Nucleus accumbens (tissue), 56 donors: ENCODE measurements around the gene MRNIP.

ENCODE experiments used
- DNase-seq, 56 donors: peaks; one replicate each; lab custom pipeline; 2025; lab: John Stamatoyannopoulos, UW

MRNIP gene

DNA sequence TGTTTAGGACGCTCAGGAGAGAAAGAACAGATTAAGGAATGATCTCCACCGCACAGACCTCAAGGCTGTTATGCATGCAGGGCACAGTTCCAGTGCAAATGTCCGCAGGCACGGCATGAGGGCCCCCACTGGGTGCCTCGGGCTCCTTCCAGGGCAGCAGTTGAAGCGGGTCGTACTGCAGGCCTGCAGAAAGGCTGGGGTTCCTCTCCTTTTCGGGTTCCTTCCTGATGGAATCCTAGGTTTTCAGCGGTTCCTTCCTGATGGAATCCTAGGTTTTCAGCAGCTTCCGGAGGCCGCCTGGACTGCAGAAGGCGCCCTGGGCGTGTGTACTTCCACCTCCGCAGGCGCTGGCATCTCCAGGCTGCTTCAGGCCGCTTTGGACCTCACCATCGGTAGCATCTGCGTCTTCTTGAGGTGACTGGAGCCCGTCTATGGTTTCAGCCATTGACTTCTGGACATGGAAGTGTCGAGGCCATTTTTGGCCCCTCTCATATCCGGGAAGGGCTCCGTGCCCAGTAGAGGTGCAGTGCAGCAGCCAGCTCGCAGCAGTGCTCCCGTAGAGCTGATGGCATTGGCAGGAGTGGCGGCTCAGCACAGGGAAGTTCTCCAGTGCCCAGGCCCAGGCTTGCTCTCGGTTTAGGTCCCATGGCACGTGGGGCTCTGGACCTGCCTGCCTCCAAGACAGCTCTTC is 46.3 kb downstream of the MRNIP start:
- no peak for DNase-seq

DNA sequence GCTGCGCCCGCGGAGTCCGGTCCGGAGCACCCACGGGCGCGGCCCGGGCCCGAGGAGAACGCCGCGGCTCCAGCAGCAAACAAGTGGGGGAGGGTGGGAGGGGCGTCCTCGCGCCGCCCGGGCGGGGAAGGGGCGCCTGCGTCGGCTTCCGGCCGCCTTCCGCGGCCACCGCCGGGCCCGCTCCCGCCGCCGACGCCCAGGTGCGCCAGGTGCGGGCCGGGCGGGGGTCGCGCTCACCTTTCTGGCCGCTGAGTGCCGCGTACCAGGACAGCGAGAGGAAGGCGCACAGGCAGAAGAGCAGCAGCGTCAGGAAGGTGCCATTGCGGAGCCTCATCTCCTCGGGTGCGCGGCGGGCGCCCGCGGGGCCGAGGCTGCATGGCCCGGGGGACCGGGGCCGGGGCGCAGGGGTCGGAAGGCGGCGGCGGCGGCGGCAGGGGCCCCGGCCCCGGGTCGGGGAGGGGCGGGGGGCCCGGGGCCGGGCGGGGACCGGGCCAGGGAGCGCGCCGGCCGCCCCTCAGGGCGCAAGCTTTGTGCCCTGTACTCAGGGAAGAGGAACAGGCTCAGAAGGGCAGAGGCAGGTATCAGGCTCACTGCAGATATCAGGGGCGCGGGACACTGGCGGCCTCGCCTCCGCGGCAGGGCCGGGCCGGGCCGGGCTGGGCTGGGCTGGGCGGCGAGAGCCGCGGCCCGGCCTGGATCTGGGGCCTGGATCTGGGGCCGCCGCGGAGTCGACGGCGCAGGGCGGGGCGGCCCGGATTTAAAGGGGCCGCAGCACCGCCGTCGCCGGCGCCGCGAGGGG is 52.2 kb downstream of the MRNIP start, which contains the start of gene MGAT4B:
Gene MGAT4B (minus strand): TSS at position 617 of the 799 bp plus-strand sequence. CDS start 283 bp downstream, at position 334.
- DNase-seq: peak in 45 of 56 donors; percentile 17 to 79 (median 56)

DNA sequence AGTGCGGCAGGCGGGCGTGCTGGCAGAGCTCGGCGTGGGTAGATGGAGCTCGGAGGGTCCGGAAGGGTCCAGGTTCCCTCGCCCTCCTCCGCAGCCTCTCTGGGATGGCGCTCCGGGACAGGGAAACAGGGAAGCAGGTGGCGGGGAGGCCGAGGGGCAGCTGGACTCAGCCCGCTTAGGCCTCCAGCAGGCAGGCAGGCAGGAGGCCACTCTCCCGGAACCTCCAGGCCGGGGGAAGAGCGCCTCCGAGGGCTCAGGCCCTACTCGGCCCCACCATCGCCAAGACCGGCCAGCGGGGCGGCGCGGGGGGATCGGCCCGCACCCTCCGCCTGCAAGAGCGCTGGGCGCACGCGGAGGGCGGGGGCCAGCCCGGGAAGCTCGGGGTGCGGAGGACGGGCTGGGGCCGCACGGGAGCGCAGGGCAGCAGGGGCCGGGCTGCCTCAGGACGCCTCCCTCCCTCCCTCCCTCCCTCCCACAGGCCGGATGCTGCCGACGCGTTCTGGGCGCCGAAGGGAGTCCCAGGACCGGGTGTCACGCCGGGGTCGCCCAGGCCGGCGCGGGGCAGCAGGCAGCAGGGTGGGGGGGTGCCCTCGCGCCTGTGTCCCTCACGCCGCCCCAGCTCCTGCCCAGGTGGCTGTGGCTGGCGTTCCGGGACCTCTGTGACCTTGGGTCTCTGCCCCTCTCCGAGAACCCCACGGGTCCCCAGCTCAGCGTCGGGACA is 52.9 kb downstream of the MRNIP start:
- peak in 13 of 56 donors; percentile 25 to 58 (median 40) for DNase-seq

DNA sequence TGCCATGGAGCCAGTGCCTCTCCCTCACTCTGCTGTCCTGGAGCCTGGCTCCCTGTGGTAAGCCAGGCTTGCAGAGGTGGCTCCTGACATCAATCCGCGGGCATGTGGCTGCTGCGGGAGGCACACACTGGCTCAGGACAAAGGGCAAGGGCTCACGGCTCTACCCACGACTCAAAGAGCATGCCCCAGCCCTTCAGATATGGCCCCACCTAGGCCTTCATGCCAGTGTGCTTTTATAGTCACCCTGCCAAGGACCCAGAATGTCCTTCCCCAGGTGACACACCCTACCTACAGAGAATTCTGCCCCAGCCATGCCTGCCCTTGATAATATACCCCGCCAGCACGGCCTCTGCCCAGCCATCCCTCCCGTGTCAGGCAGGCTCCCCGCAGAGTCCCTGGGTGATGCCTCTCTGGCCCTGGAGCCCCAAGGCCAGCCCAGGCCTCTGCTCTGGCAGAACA is 53.5 kb downstream of the MRNIP start:
- DNase-seq: no peak

DNA sequence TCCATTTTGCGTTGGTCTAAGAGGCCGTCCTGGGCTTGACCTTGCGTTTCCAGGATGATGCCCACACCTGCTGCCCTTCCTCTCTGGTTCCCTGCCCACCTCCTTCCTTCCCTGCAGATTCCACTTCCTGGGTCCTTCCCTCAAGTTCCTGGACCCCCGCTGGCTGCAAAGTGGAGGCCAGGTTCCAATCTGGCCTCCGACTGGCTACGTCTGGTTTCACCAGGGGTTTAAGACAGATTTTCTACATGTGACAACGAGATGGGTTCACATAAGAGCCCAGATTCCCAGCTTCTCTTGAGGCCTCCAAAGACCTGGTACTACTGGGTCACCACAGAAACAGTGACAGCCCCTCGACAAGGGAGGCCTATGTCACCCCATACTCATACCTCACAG is 54.1 kb downstream of the MRNIP start:
- no peak for DNase-seq

DNA sequence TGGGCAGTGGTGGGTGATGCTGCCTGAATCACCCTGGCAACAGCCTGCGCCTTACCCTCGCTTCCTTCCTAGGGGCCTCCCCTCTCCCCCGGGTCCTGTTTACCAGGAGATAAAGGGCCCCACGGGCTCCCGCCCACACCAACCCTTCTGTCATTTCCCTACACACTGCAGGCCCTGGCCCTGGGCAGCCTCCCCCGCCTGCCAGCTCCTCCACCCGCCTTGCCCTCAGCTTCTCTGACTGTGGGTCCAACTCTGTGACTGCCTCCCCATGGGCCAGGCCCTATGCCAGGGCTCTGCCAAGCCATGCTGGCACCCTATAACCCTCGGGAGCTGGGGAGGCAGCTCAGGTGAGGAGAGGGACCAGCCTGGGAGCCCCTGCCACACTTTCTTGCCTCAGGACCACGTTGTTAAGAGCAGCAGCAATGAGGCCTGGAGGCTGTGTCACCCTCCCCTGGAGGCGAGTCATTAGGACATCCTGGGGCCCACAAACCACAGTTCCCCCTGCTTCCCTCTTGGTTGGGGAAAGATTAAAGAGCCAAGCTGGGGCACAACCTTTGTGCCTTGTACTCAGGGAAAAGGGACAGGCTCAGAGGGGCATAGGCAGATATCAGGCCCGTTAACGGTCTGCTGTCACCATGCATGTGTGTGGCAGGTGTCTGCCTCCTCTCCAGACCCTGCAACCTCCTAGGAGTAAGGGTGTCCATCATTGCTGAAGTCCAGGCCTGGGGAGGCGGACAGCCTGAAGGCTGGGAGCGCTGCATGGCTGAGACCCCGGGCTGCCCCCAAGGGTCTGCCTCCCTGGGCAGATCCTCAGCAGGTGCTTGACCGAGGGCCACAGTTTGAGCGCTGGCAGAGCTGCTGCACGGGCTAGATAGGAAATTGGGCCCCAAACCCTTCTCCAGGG is 54.7 kb downstream of the MRNIP start:
- no peak for DNase-seq

DNA sequence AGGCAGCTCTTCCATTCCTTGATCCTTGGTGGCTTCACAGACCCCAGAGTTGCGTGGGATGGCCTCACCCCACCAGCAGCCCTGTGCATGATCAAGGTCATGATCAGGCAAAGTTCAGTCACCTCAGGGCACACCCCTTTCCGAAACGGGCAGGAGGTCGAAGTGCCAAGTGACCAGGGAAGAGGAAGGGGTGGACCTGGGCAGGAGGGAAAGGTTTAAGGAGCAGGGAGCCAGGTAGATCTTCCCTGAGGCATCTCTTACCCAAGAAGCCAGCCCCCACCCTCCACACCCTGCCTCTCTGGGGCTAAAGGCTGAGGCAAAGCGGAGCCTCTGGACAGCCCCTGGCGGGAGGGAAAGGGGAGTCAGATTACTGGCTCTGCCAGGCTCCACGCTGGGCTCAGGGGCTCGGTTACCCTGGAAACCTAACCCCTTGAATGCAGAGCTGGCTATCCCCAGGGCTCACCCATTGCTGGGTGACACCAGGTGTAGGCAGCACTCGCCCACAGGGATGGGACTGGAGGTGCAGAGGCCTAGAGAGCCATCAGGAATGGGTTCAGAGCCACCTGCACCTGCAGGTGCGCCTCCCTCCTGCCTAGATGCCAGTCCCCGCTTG is 55.6 kb downstream of the MRNIP start:
- no peak for DNase-seq

DNA sequence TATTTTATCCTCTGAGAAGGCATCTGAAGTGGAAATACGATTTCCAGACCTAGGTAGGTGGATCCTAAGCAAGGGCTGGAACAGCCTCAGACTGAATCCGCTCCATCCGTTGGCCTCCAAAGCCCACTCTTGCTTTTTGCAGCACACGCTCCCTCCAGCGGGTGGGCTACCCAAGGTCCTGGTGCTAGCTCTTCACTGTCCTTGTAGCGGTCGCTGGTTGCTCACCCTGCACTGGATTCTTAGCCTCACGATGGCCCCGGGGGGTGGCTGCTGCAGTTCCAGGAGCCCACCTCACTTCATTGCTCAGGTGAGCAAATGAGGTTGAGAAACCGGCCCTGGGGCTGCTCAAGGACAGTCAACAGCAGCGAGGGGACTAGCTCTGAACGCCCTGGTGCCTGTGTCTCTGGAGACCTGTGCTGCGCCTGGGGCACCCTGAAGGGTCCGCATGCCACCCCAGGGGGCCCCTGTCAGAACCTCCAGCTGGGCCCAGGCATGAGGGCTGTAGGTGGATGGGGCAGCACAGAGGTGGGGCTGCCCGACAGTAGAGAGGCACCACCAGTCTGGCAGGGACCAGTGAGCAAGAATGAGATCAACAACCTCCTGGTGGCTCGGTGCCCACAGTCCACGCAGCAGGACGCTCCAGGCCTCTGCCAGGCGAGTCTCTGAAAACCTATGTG is 56.3 kb downstream of the MRNIP start:
- no peak for DNase-seq

DNA sequence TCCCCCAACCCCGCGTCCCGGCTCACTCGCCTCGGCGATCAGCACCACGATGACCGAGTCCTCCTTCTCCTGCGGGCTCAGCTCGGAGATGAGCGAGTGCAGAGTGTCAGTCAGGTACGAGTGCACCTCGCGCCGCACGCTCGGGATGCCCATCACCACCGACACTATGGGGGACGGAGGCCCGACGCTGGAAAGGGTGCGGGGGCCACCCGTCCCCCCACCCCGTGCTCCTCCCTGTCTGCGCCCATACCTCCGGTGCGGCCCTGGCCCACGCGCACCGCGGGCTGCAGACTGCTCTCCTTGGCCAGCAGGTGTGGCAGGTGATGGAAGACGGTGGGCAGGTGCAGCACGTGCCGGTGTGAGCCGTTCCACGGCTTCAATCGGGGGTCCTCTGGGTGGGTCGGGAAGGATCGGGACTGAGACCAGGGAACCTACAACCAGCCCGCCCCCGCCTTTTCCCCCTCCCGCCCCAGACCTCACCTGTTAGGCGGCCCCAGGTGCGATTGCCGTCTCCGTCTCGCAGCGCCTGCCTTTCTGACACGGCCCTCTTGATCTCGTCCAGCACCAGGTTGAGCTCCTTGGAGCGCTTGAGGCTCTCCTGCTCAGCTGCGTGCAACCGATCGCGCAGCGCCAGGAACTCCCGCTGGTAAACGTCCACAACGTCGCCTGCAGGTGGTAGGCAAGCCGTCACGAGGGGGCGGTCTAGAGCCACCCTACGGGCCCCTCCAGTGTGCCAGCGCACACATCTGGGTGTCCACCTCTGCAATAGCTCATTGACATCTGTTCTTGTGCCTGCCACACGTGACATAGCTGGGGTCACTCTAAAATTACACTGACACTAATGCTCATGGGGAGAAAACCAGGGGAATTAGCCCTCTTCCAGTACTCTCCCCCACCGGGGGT is 57.1 kb downstream of the MRNIP start:
- peak in 18 of 56 donors; percentile 19 to 69 (median 30) for DNase-seq

DNA sequence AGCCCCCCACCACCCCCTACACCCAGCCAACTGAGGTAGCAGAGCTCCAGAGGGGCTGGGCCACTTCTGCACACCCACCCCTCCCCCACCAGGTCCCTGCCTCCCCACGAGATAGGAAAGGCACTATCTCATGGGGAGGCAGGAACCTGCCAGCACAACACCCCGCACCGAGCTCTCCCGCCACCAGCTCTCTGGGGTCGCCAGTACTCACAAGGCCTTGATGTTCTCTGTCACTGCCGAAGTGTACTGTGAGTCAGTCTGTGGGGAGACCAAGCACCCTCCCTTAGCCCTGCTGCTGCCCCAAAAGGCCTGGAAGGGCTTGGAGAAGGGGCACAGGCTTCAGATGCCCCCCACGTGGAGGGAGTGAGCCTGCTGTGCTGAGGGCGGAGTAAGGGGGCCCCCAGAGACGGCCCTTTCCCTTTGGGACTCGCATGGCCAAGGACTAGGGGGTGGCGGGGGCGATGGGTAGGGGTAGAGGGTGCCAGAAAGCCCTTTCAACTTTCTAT is 57.9 kb downstream of the MRNIP start:
- DNase-seq: no peak

DNA sequence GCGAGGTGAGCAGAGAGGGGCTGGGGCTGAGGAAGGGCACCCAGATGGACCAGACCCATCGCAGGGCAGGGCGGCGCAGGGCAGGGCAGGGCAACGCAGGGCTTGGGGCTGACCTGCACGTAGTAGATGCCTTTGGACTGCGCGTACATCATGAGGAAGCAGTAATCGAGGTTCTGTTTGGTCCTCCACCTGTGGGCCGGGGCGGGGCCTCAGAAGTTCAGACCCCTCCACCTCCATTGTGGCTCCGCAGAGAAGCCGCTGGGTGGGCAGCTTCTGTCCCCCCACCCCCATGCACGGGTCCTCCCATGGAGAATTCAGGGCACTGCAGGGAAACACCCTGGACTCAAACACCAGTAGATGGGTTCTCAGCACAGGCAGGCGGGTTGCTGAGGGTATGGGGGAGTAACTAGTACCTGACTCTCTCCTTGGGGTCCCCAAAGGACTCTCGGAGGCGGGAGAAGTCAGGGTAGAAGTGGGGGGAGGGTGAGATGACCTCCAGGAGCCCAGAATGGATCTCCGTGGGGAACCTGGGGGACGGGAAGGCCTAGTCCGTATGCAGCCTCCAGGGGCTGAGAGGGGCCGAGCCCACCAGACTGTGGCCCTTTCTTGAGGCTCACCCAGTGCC is 58.4 kb downstream of the MRNIP start:
- no peak for DNase-seq

DNA sequence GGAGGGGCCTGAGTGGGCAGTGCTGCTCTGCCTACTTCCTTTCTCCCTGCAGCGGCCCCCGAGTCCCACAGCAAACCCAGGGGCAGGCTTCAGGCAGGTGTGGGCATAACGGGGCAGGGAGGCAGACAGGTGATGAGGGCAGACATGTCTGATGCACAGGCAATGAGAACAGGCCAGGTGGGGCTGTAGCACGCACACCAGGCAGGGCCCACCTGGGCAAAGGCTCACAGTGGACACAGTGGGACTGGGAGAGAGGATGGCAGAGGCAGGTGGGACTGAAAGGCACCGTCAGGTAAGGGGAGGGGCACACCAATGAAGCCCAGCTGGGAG is 59.0 kb downstream of the MRNIP start:
- no peak for DNase-seq

DNA sequence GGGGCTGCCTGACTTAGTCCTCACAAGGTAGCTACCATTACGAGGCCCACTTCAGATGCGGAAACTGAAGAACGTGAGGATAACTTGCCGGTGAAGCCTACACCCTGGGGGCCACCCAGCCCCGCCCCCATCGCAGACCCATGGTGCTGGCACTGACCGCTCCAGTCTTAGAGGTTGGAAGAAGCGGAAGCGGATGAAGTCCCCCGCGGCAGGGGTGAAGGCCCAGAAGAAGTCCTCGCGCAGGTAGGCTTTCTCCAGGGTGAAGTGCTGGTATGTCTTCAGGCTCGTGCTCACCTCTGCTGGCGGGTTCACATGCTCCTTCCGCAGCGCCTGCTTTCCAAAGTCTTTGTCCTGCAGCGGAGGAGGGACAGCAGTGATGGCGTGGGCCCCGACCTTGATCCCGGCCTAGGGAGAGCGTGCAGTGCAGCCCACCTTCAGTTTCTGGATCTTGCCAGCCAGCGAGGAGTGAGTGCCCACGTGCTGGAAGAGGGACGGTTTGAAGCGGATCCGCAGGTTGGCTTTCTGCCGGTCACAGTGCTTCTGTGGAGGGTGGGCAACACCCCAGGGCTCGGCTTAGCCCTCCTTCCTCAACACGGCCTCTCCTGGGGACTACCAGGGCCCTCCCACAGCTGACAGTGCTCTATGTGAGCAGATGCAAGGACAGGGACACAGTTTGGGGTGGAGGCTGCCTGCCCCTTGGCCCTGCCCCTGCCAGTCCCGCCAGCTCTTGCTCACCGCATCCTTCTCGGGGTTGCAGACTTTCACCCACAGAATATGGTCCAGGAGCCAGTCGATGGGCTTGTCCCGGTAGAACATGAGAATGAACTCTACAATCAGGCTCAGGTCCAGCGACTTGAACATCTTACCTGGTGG is 59.6 kb downstream of the MRNIP start:
- DNase-seq: no peak

DNA sequence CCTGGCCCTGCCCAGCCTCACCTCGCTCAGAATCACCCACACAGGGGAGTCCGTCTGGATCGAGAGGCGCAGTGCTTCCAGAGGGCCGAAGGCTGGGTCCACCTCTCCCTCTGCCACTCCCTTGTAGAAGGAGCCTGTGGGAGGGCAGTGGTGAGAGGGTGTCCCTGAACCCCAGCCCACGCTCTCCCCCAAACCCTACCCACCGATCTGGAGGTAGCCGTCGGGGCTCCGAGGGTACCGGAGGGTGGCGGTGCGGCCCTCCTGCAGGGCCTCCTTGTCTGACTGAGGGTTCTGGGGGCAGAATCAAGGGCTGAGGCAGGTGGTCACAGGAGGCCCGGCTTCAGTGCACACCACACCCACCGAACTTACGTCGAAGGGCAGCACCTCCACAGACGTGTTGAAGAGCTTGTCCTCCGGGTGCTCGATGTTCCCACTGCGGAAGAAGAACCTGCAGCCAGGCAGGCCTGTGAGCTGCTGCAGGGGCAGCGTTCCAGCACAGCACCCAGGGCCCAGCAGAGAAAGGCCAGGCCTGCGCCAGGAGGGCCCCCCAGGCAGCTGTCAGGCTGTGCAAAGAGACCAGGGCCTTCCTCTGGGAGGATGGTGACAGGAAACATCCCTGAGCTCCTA is 60.4 kb downstream of the MRNIP start:
- DNase-seq: no peak

DNA sequence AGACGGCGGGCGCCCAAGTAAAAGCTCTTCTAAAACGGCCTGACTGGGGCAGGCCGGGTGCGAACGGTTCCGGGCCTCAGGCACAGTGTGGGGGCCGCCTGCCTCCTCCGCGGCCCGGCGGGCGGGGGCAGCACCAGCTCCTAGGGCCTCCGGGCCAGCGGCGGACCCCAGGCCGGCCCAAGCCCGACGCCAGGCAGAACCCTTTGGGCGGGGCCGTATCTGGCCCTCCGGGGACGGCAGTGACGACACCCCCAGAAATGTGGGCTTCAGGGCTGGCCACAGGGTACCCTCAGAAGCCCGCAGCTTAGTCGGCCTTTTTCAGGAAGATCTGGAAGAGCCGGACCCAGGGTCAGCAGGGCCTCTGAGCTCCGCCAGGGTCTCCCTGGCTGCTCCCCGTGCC is 60.9 kb downstream of the MRNIP start:
- DNase-seq: no peak
